AG09309 (cell line): ENCODE data around the gene ICE1.
"Not testable (repeated sequence)": the region's sequence is repeated elsewhere in the genome, so short reads cannot be mapped to it uniquely, and the experiment has no call there.

Experiments
- DNase-seq: peaks from one replicate; pipeline ENCODE4 v3.0.0-alpha.2; 2010; ENCODE audit warnings: low read depth
- H3K4me3 ChIP-seq: 2 replicates; pipeline ENCODE4 v1.5.1; 2011; ENCODE audit warnings: mild to moderate bottlenecking, low read depth, low read length, moderate library complexity; ENCODE audit not compliant: control insufficient read depth
- TF ChIP-seq, protein P1 (sequence below): IDR thresholded peaks from 2 replicates; pipeline ENCODE4 v1.5.1; 2011; ENCODE audit warnings: mild to moderate bottlenecking, low read depth, low read length, inconsistent platforms; ENCODE audit not compliant: insufficient read depth, control insufficient read depth; ENCODE audit errors: missing control alignments

Gene ICE1

DNA sequence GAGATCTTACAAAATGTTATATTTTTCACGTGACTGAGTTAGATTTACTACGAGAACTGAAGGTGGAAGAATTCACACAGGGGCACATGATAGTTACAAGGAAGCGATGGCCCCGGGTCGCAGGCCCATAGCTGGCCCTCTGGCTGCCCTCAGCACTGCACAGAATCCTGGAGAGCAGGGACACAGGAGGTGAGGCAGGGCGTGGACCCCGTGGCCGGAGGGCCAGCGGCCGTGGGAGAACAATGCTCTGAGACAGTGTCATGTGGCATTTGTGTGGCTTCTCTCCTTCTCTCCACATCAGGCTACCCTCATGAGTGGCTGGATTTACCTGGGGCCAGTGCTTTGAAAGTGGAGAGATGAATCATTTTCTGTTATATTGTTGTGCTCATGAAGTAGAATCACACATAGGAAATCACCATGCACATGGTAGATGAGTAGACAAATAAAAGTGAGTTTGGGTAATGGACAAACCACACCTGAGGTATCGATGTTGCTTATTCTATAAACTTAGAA lies 89.5 kb downstream of the ICE1 start:
- TF ChIP-seq, protein P1, sequence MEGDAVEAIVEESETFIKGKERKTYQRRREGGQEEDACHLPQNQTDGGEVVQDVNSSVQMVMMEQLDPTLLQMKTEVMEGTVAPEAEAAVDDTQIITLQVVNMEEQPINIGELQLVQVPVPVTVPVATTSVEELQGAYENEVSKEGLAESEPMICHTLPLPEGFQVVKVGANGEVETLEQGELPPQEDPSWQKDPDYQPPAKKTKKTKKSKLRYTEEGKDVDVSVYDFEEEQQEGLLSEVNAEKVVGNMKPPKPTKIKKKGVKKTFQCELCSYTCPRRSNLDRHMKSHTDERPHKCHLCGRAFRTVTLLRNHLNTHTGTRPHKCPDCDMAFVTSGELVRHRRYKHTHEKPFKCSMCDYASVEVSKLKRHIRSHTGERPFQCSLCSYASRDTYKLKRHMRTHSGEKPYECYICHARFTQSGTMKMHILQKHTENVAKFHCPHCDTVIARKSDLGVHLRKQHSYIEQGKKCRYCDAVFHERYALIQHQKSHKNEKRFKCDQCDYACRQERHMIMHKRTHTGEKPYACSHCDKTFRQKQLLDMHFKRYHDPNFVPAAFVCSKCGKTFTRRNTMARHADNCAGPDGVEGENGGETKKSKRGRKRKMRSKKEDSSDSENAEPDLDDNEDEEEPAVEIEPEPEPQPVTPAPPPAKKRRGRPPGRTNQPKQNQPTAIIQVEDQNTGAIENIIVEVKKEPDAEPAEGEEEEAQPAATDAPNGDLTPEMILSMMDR, result no peak
- no peak overlapping the region for H3K4me3 ChIP-seq
- DNase-seq, result no peak

GRCh38 chr5:5512543-5512942 lies 90.1 kb downstream of the ICE1 start:
- DNase-seq, result no peak
- TF ChIP-seq, protein P1, result no peak
- no peak overlapping the region for H3K4me3 ChIP-seq

DNA sequence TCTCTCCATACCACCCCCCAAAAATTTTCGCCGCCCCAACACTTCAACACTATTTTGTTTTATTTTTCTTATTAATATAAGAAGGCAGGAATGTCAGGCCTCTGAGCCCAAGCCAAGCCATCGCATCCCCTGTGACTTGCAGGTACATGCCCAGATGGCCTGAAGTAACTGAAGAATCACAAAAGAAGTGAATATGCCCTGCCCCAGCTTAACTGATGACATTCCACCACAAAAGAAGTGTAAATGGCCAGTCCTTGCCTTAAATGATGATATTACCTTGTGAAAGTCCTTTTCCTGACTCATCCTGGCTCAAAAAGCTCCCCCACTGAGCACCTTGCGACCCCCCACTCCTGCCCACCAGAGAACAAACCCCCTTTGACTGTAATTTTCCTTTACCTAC lies 98.1 kb downstream of the ICE1 start:
- H3K4me3 ChIP-seq, DNase-seq: not testable (repeated sequence)

DNA sequence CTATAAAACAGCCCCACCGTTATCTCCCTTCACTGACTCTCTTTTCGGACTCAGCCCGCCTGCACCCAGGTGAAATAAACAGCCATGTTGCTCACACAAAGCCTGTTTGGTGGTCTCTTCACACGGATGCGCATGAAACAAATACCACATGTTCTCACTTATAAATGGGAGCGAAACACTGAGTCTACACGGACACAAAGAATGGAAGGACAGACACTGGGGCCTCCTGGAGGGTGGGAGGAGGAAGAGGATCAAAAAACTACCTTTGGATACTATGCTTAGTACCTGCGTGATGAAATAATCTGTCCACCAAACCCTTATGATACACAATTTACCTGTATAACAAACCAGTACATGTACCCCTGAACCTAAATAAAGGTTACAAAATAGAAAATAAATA lies 98.6 kb downstream of the ICE1 start:
- H3K4me3 ChIP-seq, result no peak overlapping the region
- no peak for DNase-seq
- TF ChIP-seq, protein P1, result no peak

GRCh38 chr5:5521478-5521877 lies 99.0 kb downstream of the ICE1 start:
- TF ChIP-seq, protein P1, result no peak
- DNase-seq, result no peak
- no peak overlapping the region for H3K4me3 ChIP-seq

DNA sequence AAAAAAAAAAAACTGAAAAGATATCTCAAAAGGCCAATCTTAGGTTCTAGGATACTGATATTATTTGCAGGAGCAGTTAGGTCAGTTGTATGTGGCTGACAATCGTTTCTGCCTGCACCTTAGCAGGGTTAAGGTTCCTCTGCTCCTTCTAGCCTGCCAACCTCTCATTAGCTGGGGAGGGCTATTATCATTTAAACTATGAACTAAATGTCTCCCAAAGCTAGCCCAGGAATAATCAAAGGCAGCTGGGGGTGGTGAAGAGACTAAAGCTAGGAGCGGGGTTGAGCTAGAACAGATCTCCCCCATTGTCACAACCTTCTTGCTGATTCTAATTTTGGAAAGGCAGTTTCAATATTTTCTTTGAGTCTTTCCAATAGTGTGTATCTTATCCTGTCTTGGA lies 99.9 kb downstream of the ICE1 start:
- TF ChIP-seq, protein P1, result no peak
- DNase-seq, result no peak
- H3K4me3 ChIP-seq, result no peak overlapping the region

- DNase-seq, result no peak
- H3K4me3 ChIP-seq, result no peak overlapping the region
- TF ChIP-seq, protein P1, result no peak
Measured at GRCh38 chr5:5523066-5523505, 100.6 kb downstream of the ICE1 start.
